ENCODE results near the gene MYMK.

The MYMK gene

DNA sequence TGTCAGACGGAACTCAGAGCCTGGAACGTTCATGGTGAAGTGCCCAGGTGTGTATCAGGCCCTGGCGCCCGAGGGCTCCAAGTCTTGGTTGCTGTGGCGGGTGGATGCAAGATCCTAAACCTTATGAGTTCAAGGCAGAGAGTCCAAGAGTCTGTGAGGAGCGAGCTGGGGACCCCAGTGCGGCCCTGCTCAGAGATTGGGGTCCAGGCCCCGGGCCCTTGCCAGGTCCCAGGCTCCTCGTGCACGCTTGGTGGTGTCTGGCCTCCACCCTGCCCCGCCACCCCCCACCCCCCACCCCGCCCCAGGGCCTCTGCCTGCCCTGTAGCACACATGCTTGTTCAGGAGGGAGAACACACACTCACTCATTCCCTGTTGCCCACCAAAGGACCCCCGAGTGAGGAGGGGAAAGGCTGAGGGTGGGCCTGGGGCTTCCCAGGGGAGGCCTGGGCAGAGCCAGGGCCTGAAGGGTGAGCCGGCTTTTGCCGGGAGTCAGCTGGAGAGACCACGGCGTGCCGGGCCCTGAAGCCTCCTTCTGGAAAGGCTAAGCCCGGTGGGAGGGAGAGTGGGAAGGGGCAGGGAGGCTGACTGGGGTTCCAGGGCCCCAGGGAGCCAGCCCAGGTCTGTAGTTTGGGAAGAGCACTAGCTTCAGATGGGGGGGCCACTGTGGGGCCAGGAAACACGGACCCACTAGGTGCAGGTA lies 47.3 kb upstream of the MYMK start:
- H3K79me2 ChIP-seq (ENCODE audit: low read length) = no peaks in the 10 kb centered on the region
- no peak overlapping the region for H3K27ac ChIP-seq (ENCODE audit: low read length)
- no peaks in the 10 kb centered on the region for H3K4me1 ChIP-seq (ENCODE audit: low read length)
- H3K4me3 ChIP-seq (ENCODE audit: low read length) = no peak overlapping the region
- H3K4me2 ChIP-seq (ENCODE audit: low read length) = no peak overlapping the region
- no peak overlapping the region for H2AFZ ChIP-seq (ENCODE audit: low read depth, low read length)
- H3K9ac ChIP-seq (ENCODE audit: low read length) = no peak overlapping the region
- no peaks in the 10 kb centered on the region for H3K9me3 ChIP-seq (ENCODE audit: insufficient read depth, low read length)
- H3K36me3 ChIP-seq (replicated peaks; ENCODE audit: low read depth, low read length) = no peaks in the 10 kb centered on the region
- H4K20me1 ChIP-seq (ENCODE audit: insufficient read depth, low read length) = no peaks in the 10 kb centered on the region
- H3K27me3 ChIP-seq (ENCODE audit: low read depth, low read length) = no peaks in the 10 kb centered on the region
- no peak for TF ChIP-seq EZH2phosphoT487 (IDR thresholded peaks at IDR 0.05; ENCODE audit: low read depth)
- TF ChIP-seq, protein P1, sequence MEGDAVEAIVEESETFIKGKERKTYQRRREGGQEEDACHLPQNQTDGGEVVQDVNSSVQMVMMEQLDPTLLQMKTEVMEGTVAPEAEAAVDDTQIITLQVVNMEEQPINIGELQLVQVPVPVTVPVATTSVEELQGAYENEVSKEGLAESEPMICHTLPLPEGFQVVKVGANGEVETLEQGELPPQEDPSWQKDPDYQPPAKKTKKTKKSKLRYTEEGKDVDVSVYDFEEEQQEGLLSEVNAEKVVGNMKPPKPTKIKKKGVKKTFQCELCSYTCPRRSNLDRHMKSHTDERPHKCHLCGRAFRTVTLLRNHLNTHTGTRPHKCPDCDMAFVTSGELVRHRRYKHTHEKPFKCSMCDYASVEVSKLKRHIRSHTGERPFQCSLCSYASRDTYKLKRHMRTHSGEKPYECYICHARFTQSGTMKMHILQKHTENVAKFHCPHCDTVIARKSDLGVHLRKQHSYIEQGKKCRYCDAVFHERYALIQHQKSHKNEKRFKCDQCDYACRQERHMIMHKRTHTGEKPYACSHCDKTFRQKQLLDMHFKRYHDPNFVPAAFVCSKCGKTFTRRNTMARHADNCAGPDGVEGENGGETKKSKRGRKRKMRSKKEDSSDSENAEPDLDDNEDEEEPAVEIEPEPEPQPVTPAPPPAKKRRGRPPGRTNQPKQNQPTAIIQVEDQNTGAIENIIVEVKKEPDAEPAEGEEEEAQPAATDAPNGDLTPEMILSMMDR (IDR thresholded peaks at IDR 0.05; ENCODE audit: low read depth, low read length) = no peak

DNA sequence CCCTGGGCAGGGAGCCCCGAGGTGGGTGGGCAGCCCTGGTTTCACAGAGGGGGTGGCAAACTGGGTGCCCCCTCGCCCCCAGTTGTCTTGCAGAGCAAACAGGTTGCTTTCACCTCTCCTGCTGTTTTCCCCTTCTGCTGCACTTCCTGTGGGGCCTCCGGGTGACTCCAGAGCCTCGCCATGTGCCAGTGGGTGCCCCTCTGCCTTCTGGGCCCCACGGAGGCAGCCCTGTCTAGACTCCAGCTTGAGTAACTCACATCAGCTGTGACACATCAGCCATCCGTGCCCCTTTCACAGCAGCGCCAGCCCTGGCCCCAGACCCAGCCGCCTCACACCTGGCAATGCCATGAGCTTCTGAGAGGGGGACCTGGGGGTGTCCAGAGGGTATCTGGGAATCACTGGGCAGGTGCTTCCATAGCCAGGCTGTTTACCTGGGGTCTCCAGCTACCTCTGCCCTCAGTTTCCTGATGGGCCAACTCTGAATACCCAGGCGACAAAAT lies 46.7 kb upstream of the MYMK start:
- Histone ChIP-seq H4K20me1 (ENCODE audit: insufficient read depth, low read length) (no peaks in the 10 kb centered on the region), H3K9me3 (ENCODE audit: insufficient read depth, low read length) (no peaks in the 10 kb centered on the region), H3K4me1 (ENCODE audit: low read length) (no peaks in the 10 kb centered on the region), H3K4me2 (ENCODE audit: low read length) (no peak overlapping the region), H3K79me2 (ENCODE audit: low read length) (no peaks in the 10 kb centered on the region), H3K4me3 (ENCODE audit: low read length) (no peak overlapping the region), H3K36me3 (replicated peaks; ENCODE audit: low read depth, low read length) (no peaks in the 10 kb centered on the region), H3K27ac (ENCODE audit: low read length) (no peak overlapping the region), H2AFZ (ENCODE audit: low read depth, low read length) (no peak overlapping the region), H3K27me3 (ENCODE audit: low read depth, low read length) (no peaks in the 10 kb centered on the region), H3K9ac (ENCODE audit: low read length) (no peak overlapping the region)
- TF ChIP-seq, protein P1 (IDR thresholded peaks at IDR 0.05; ENCODE audit: low read depth, low read length) = no peak
- no peak for TF ChIP-seq EZH2phosphoT487 (IDR thresholded peaks at IDR 0.05; ENCODE audit: low read depth)

DNA sequence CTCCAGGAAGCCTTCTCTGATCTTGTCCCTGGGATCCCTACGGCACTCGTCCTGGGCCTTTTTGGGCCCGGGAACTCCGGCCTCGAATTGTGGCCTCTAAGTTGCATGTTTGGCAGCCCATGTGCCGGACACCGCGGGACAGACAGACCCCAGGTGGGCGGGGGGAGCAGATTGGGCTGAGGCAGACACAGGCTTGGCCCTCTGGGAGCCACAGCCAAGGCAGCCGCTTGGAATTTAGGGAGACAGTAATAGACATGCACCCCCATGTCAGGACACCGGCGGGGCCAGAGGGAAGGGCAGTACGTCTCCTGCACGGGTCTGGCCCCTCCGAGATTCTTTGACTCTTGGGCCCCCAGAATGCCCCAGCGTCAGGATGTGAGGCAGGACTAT lies 45.9 kb upstream of the MYMK start:
- no peak for TF ChIP-seq EZH2phosphoT487 (IDR thresholded peaks at IDR 0.05; ENCODE audit: low read depth)
- TF ChIP-seq, protein P1 (IDR thresholded peaks at IDR 0.05; ENCODE audit: low read depth, low read length) = no peak

DNA sequence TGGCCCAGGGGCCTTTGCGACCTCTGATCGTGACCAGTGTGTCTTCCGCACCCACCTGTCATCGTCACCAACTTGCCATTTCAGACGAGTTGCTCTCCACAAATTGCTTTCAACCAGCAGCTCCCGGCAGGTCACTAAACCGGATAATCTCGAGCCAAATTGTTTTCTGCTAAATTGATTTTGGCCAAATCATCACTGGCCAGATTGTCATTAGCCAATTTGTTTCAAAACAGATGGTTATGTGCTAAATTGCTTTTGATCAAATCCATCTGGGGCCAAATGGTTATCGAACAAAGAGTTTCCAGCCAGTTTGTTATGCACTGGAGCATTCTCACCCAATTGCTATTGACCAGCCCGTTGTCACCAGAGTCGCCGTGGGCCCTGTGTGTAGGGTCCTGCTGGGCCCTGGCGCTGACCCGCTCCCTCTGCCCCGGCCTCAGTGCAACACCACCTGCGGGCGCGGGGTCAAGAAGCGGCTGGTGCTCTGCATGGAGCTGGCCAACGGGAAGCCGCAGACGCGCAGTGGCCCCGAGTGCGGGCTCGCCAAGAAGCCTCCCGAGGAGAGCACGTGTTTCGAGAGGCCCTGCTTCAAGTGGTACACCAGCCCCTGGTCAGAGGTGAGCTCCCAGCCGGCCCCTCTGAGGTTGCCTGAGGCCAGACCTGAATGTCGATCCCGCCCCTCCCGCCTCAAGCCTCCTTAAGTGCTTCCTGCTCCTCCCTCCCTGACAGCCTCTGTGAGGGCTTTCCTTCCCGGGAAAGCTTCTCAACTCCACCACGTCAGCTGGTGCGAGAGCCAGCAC lies 45.3 kb upstream of the MYMK start:
- Histone ChIP-seq H3K4me2 (ENCODE audit: low read length) (no peak overlapping the region), H2AFZ (ENCODE audit: low read depth, low read length) (no peak overlapping the region), H3K9ac (ENCODE audit: low read length) (no peak overlapping the region), H3K36me3 (replicated peaks; ENCODE audit: low read depth, low read length) (no peaks in the 10 kb centered on the region), H3K79me2 (ENCODE audit: low read length) (no peaks in the 10 kb centered on the region), H3K27ac (ENCODE audit: low read length) (no peak overlapping the region), H4K20me1 (ENCODE audit: insufficient read depth, low read length) (no peaks in the 10 kb centered on the region), H3K9me3 (ENCODE audit: insufficient read depth, low read length) (no peaks in the 10 kb centered on the region), H3K27me3 (ENCODE audit: low read depth, low read length) (no peaks in the 10 kb centered on the region), H3K4me3 (ENCODE audit: low read length) (no peak overlapping the region), H3K4me1 (ENCODE audit: low read length) (no peaks in the 10 kb centered on the region)
- TF ChIP-seq, protein P1 (IDR thresholded peaks at IDR 0.05; ENCODE audit: low read depth, low read length) = no peak
- no peak for TF ChIP-seq EZH2phosphoT487 (IDR thresholded peaks at IDR 0.05; ENCODE audit: low read depth)

More for the DNA sequence above, 45.9 kb upstream of the MYMK start:
- H3K36me3 ChIP-seq (replicated peaks; ENCODE audit: low read depth, low read length) = no peaks in the 10 kb centered on the region
- H4K20me1 ChIP-seq (ENCODE audit: insufficient read depth, low read length) = no peaks in the 10 kb centered on the region
- H3K27ac ChIP-seq (ENCODE audit: low read length) = no peak overlapping the region
- H3K4me3 ChIP-seq (ENCODE audit: low read length) = no peak overlapping the region
- H3K79me2 ChIP-seq (ENCODE audit: low read length) = no peaks in the 10 kb centered on the region
- no peak overlapping the region for H2AFZ ChIP-seq (ENCODE audit: low read depth, low read length)
- H3K9ac ChIP-seq (ENCODE audit: low read length) = no peak overlapping the region
- H3K27me3 ChIP-seq (ENCODE audit: low read depth, low read length) = no peaks in the 10 kb centered on the region
- H3K4me1 ChIP-seq (ENCODE audit: low read length) = no peaks in the 10 kb centered on the region
- no peak overlapping the region for H3K4me2 ChIP-seq (ENCODE audit: low read length)
- no peaks in the 10 kb centered on the region for H3K9me3 ChIP-seq (ENCODE audit: insufficient read depth, low read length)
